Duodenal mucosa (tissue), 2 donors: Measurements from ENCODE around the gene TNS3.

Experiments
- H3K27ac ChIP-seq: one replicate; pipeline ENCODE4 v1.7.0; 2013; ENCODE audit warnings: low read depth, low read length
- H3K27me3 ChIP-seq, 2 donors: one replicate each; pipeline ENCODE4 v1.7.0; 2013; ENCODE audit warnings: low read length in 2 of 2, control low read depth in 1 of 2; ENCODE audit not compliant: insufficient read depth in 2 of 2, control insufficient read depth in 1 of 2
- H3K36me3 ChIP-seq, 2 donors: one replicate each; pipeline ENCODE4 v1.7.0; 2013; ENCODE audit warnings: low read length in 2 of 2, control low read depth in 1 of 2; ENCODE audit not compliant: insufficient read depth in 2 of 2, control insufficient read depth in 1 of 2
- H3K4me1 ChIP-seq, 2 donors: one replicate each; pipeline ENCODE4 v1.7.0; 2013; ENCODE audit warnings: low read length in 2 of 2, control low read depth in 1 of 2; ENCODE audit not compliant: insufficient read depth in 2 of 2, control insufficient read depth in 1 of 2
- H3K4me3 ChIP-seq, 2 donors: one replicate each; pipeline ENCODE4 v1.7.0; 2013; ENCODE audit warnings: low read length in 2 of 2, low read depth in 1 of 2
- H3K9ac ChIP-seq, 2 donors: one replicate each; pipeline ENCODE4 v1.7.0; 2013; ENCODE audit warnings: low read length in 2 of 2, low read depth in 1 of 2
- H3K9me3 ChIP-seq, 2 donors: one replicate each; pipeline ENCODE4 v1.7.0; 2013; ENCODE audit warnings: low read length in 2 of 2, control low read depth in 1 of 2; ENCODE audit not compliant: control insufficient read depth in 1 of 2

The TNS3 gene

DNA sequence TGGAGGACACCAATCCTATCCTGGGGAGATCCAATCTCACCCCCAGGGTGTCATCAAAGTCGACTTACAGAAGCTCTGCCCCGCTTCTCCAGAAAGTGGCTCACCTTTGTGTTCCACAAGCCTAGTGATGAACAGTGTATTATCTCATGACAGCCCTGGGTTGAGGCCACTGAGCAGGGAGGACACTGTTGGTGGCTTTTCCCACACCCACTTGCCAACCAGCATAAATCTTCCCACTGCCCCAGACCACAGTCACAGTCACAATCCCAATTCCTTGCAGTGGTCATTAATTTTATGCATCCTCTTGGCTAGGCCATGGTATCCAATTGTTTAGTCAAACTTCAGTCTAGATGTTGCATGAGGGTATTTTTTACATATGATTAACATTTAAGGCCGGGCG lies 18.4 kb downstream of the TNS3 start:
- no peaks in the 10 kb centered on the region for H3K27me3 ChIP-seq
- peaks cover 0 to 4% of the 10 kb centered on the region in 2 donors for H3K36me3 ChIP-seq
- H3K4me3 ChIP-seq: no peak overlapping the region
- no peak overlapping the region for H3K9ac ChIP-seq
- no peaks in the 10 kb centered on the region for H3K9me3 ChIP-seq
- H3K4me1 ChIP-seq: peaks cover 17 to 23% of the 10 kb centered on the region in 2 donors
- H3K27ac ChIP-seq: no peak overlapping the region

DNA sequence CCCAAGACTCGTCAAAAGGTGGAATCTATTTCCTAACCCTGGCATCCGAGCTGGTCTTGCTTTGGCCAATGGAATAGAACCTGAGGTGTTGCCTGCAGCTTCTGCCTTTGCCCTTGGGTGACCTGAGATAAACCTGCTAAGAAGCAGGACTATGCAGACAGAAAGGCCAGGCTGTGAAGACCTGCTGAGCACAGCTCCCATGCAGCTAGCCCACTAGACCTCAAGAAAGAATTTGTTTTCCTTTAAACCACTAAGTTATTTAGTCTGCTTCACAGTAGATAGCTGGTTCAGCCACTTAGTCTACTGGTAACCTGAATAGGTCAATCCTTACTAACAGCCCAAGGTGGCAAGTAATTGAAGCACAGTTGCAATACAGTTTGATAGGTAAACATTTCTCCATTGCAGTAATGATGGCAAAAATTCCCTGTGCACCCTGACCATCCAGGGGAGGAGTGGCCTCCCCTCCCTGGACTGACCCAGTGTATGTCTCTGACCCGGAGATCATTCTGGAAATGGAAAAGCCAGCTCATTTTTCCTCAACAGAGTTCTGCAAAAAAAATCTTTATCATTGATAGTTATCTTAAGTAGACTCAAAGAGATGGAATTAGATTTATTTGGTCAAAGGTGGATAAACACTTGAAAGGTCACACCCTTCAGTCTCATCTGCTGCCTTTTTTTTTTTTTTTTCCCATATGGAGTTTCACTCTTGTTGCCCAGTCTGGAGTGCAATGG lies 20.0 kb downstream of the TNS3 start:
- Histone ChIP-seq H3K27ac (no peak overlapping the region), H3K27me3 (no peaks in the 10 kb centered on the region), H3K4me3 (no peak overlapping the region), H3K36me3 (no peaks in the 10 kb centered on the region), H3K9ac (no peak overlapping the region), H3K4me1 (peaks cover 33 to 39% of the 10 kb centered on the region in 2 donors), H3K9me3 (no peaks in the 10 kb centered on the region)

DNA sequence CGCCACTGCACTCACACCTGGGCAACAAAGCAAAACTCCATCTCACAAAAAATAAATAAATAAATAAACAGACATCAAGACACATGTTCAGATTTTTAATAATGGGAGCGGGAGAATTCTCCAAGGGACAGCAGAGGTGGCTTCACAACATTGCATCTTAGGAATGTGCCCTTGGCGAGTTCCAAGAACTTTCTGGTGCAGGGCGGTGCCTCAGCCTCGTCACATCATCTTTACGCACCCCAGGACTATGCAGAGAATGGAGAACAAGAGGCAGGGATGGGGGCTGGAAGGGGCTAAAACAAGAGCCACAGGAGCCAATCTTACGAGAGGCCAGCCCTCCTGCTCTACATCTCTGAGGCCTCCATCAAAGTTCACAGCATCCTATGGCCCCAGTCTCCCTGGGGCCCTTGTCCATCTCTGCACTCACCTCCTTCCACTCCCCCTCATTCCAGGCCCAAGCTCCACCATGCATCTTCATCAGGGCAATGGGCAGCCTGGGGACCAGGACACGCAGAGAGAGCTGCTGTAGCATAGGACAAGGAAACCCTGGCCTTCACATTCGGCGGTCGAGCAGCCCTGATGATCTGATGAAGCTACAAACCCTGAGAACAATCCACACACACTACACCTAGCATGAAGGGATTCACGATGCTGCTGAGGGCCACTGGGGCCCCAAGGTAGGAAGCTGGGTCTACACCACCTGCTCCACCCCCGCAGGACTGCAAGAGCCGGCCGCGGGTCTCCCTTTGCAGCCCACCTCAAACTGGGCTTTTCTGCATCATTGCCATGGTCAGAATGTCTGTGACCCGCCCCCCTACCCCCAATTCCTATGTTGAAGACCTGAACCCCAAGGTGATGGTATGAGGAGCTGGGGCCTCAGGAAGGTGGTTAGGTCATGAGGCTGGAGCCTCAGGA lies 22.3 kb downstream of the TNS3 start:
- Histone ChIP-seq H3K4me3 (no peak overlapping the region), H3K9ac (no peak overlapping the region), H3K27ac (no peak overlapping the region), H3K36me3 (peaks cover 0 to 4% of the 10 kb centered on the region in 2 donors), H3K4me1 (peaks cover 29 to 44% of the 10 kb centered on the region in 2 donors), H3K27me3 (no peaks in the 10 kb centered on the region), H3K9me3 (no peaks in the 10 kb centered on the region)

DNA sequence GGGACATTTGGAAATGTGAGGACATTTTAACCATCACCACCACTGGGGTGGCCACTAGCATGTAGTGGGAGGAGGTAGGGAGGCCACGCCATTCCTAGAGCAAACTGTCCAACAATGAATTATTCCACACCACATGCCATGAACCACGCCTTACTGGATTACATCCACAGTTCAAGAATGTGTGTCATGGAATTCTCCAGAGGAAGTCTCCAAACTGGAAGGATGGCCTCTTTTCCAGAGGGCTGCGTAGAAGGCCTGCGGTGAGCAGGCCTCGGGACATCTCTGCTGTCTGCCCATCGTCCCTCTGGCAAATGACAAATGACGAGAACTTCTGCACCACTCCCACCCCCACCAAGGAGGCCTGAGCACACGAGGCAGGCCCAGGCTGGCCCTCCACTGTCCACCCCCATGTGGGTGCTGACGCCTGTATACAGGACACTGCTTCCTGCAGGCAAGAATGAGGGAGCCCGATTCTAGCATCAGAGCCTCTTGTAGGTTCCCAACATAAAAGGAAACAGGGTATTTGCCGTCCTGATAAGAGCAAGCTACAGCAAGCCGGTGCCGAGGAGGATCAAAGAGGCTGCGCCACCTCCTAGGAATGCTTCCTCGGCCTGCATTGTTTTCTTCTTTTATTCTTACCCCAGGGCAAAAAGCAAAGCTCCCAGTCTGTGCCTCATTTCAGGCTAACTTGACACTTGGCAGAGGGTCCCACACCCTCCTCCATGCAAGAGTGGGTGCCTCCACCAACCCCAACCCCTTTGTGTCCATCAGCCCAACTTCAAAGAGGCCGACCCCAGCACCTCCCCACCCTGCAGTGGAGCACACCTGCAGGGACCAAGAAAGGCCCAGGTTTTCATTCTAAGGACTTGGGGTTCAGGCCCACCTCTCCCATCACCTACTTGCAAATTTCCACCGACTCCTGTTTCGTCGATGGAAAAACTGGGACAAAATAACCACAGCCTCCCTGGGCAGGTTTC lies 23.9 kb downstream of the TNS3 start:
- peaks cover 0 to 4% of the 10 kb centered on the region in 2 donors for H3K36me3 ChIP-seq
- H3K27ac ChIP-seq: no peak overlapping the region
- peaks cover 22 to 37% of the 10 kb centered on the region in 2 donors for H3K4me1 ChIP-seq
- H3K9me3 ChIP-seq: no peaks in the 10 kb centered on the region
- H3K27me3 ChIP-seq: no peaks in the 10 kb centered on the region
- no peak overlapping the region for H3K4me3 ChIP-seq
- no peak overlapping the region for H3K9ac ChIP-seq

DNA sequence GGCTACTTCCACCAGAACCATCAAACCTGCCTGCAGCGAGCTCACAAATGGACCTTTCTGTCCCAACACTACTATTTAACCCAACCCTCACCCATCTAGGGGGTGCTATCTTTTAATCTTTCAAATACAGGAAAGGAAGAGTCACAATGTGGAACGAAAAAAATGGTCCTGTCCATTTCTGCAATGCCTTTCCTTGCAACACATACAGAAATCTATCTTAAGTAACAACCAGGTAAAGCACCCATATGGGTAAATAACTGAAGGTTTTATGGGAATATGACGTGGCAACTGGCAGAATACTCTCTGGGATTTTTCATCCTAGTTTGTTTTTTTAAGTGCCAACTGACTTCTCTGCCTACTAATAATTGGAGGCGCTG lies 24.6 kb downstream of the TNS3 start:
- Histone ChIP-seq H3K4me1 (peaks cover 18 to 31% of the 10 kb centered on the region in 2 donors), H3K27me3 (no peaks in the 10 kb centered on the region), H3K9ac (no peak overlapping the region), H3K36me3 (peaks cover 0 to 4% of the 10 kb centered on the region in 2 donors), H3K9me3 (no peaks in the 10 kb centered on the region), H3K4me3 (no peak overlapping the region), H3K27ac (no peak overlapping the region)

DNA sequence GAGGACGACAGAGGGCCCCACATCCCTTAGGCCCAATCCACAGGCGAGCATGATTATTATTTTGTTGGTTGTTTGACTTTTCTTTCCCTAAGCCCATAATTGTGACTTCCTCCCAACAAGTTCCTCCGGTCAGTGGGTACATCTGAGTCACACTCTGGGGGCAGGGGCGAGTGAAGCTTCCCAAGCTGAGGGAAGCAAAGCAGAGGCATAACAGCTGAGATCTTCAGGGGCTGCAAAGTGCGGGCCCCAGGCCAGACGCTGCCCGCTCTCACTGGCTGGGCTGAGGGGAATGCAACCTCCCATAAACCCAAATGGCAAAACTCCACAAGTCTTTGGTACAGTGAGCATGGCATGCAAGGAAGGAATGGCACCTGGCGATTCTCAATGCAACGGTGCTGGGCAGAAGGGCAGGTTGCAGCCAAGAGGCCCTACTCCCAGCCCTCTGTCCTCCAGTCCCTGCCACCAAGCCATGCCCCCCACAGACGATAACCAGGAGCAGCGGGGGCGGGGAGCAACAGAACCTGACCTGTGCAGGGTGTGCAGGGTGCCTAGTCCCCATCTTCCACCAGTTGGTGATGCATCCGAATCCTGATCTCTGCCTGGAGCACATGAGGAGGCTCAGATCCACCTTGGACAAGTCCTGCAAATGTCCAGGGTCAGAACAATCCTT lies 25.3 kb downstream of the TNS3 start:
- peaks cover 24 to 32% of the 10 kb centered on the region in 2 donors for H3K4me1 ChIP-seq
- no peak overlapping the region for H3K4me3 ChIP-seq
- H3K9ac ChIP-seq: no peak overlapping the region
- no peaks in the 10 kb centered on the region for H3K27me3 ChIP-seq
- no peak overlapping the region for H3K27ac ChIP-seq
- H3K36me3 ChIP-seq: peaks cover 0 to 4% of the 10 kb centered on the region in 2 donors
- no peaks in the 10 kb centered on the region for H3K9me3 ChIP-seq

DNA sequence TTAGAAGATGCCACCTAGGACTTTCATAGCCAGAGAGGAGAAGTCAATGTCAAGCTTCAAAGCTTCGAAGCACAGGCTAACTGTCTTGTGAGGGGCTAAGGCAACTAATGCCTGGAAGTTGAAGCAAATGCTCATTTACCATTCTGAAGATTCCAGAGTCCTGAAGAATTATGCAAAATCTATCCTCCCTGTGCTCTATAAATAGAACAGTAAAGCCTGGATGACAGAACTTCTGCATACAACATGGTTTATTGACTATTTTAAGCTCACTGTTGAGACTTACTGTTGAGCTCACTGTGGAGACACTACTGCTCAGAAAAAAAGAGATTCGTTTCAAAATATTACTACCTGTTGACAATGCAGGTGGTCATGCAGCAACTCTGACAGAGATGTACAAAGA lies 28.6 kb downstream of the TNS3 start:
- Histone ChIP-seq H3K27me3 (no peaks in the 10 kb centered on the region), H3K4me3 (no peak overlapping the region), H3K36me3 (peaks cover 0 to 4% of the 10 kb centered on the region in 2 donors), H3K9ac (no peak overlapping the region), H3K4me1 (peaks cover 32 to 41% of the 10 kb centered on the region in 2 donors), H3K9me3 (no peaks in the 10 kb centered on the region), H3K27ac (no peak overlapping the region)

DNA sequence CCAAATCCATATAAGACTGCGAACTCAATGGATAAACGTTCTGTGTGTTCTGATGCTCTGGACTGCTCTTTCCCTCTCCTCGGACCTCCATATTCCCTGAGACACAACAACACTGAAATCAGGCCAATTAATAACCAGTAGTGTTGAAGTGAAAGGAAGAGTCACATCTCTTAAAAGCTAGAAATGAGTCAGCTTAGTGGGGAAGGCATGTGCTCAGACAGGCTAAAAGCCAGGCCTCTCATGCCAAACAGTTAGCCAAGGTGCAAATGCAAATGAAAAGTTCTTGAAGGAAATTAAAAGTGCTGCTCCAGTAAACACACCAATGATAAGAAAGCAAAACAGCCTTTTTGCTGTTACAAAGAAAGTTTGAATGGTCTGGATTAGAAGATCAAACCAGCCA lies 29.3 kb downstream of the TNS3 start:
- H3K4me3 ChIP-seq: no peak overlapping the region
- no peak overlapping the region for H3K9ac ChIP-seq
- H3K36me3 ChIP-seq: peaks cover 0 to 4% of the 10 kb centered on the region in 2 donors
- H3K9me3 ChIP-seq: no peaks in the 10 kb centered on the region
- H3K27ac ChIP-seq: no peak overlapping the region
- peaks cover 32 to 40% of the 10 kb centered on the region in 2 donors for H3K4me1 ChIP-seq
- H3K27me3 ChIP-seq: no peaks in the 10 kb centered on the region

DNA sequence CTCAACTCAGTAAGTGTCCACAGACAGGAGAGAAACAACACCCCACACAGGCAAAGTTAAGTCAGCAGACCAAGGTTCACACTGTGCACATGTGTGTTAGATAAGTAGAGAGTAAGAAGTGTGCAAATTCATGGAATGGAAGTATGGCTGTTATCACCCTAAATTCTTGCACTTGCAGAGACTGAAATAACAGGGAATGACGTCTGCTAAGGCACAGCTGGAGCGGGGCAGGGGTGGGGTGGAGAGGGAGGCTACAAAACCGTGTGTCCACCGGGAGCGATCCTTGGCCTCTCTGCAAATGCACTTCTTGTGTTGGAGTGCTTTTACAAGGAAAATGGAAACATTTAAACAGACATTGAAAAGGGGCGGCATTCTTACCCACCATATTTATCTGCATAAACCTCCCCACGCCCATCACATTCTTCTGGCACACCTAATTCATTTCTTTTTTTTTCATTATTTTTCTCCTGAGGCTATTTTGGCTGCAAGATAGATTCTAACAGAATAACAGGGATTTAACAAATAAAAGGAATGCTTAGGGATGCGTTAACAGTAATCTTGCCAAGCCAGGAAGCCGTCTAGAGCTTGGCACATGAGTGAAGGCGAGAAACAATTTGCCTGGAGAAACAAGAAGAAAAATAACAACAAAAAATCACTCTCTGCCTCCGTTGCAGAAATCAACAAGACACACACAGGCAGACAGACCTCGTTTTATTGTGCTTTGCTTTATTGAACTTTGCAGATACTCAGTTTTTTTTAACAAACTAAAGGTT lies 30.1 kb downstream of the TNS3 start:
- H3K27me3 ChIP-seq: no peaks in the 10 kb centered on the region
- H3K9me3 ChIP-seq: no peaks in the 10 kb centered on the region
- H3K27ac ChIP-seq: no peak overlapping the region
- H3K4me1 ChIP-seq: peaks cover 32 to 40% of the 10 kb centered on the region in 2 donors
- no peak overlapping the region for H3K4me3 ChIP-seq
- H3K36me3 ChIP-seq: peaks cover 0 to 4% of the 10 kb centered on the region in 2 donors
- no peak overlapping the region for H3K9ac ChIP-seq
